Measurements from ENCODE around the gene BRD1.

GRCh38 chr22:49754696-49755630 is 72.7 kb downstream of the BRD1 start:
- TF ChIP-seq CTCF (IDR thresholded peaks at IDR 0.05) (no peak), EP300 (IDR thresholded peaks at IDR 0.05) (no peak), POLR2A (IDR thresholded peaks at IDR 0.05) (no peak), POLR2AphosphoS5 (IDR thresholded peaks at IDR 0.05) (no peak)

All from sigmoid colon (tissue), 4 donors.